ENCODE data around the gene ZDHHC11B. TPM values are rescaled to one million over a fixed set of nuclear protein-coding genes. Genes with fewer than 3 reads are reported as not detected.
"Not testable (repeated sequence)": the region's sequence is repeated elsewhere in the genome, so short reads cannot be mapped to it uniquely, and the experiment has no call there.

ZDHHC11B gene
- total RNA-seq, 1 donor from 2014 or later: 5.6 TPM

- not testable (repeated sequence) for DNase-seq
Observed at GRCh38 chr5:751992-752391, 32.5 kb downstream of the ZDHHC11B start.

GRCh38 chr5:751496-751895 is 33.0 kb downstream of the ZDHHC11B start:
- no peak for DNase-seq

- not testable (repeated sequence) for DNase-seq
Observed at GRCh38 chr5:750226-750625, 34.3 kb downstream of the ZDHHC11B start.

GRCh38 chr5:749101-749670 is 35.3 kb downstream of the ZDHHC11B start:
- no peak for DNase-seq

DNA sequence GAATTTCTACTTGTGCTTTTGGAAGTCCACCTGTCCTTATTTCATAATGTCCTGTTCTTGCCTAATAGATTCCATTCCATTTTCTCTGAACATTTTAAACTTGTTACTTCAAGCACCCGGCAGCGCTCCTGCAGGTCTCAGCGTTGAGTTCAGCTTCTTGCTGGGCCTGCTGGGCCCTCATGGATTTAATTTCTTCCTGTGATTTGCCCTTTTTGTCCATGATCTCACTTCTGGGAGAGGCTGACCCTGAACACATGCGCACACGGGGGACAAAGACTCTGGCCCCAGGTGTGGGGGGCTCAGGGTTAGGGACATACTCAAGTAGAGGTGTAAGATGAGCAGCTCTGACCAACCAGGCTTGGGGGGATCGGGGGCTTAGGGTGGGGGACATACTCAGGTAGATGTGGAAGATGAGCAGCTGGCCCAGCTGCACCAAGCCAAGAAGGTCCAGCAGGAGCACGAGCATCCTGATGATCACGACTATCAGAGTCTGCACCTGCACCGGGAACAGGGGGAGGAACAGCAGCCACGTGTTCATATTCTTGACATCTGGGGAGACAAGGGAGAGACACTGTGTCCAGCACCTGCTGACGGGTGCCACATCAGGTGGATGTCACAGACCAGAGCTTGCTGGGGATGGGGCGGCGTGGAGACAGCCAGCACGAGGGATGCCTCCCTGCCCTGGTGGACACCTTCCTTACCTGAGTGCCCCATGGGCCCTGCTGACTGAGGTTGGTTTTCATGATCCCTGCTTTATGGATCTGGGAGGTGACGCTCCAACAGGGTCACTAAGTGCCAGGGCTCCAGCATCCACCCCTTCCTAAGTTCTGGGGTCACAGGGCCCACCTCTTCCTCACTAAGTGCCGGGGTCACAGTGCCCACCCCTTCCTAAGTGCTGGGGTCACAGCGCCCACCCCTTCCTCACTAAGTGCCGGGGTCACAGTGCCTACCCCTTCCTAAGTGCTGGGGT is 36.2 kb downstream of the ZDHHC11B start:
- not testable (repeated sequence) for DNase-seq

DNA sequence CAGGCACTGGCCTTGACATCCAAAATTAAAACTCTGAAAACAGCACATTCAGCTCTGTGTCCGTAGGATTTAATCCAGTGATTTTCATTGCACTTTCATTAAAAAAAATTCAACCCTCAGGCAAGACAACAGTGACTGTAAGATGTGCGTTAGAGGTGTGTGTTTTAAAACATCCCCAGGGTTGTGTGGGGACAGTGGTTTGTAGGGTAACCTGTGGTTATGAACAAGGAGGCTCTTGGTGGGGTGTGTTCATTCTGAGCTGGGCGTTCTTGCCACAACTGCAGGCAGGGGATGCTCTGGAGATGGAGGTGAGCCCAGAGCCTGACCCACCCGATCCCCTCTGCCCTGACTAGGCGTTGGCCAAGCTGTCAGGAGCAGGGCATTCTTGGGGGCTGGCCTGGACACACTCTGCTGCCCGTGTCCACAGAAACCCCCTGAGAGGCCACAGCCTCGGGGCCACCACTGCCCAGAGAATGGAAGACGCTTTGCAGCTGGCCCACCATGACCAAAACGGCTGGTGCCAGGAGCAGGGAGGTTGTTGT is 37.2 kb downstream of the ZDHHC11B start:
- DNase-seq: not testable (repeated sequence)

DNA sequence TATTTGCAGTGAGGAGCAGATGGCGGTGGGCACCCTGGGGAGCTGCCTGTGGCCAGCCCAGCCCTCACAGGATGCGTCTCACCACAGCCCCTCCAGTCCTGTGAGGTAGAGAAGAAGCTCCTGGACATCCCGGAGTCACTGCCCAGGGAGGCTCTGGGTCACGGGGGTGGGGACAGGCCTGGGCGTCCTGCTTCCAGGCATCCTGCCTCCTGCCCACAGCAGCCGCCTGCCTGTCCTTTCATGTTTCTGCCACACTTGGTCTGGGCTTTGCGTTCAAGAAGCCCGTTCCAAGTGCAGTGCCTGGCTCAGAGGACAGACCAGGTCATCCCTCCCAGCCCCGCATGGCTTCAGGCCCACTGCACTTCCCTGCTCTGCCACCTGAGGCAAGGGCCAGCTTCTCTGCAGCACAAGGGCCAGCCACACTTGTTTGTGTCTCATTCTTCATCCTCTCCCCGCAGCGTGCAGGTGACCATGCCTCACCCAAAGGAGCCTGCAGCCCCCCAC is 38.2 kb downstream of the ZDHHC11B start:
- DNase-seq: peak; percentile 61

GRCh38 chr5:745272-746142 is 39.0 kb downstream of the ZDHHC11B start:
- not testable (repeated sequence) for DNase-seq

DNA sequence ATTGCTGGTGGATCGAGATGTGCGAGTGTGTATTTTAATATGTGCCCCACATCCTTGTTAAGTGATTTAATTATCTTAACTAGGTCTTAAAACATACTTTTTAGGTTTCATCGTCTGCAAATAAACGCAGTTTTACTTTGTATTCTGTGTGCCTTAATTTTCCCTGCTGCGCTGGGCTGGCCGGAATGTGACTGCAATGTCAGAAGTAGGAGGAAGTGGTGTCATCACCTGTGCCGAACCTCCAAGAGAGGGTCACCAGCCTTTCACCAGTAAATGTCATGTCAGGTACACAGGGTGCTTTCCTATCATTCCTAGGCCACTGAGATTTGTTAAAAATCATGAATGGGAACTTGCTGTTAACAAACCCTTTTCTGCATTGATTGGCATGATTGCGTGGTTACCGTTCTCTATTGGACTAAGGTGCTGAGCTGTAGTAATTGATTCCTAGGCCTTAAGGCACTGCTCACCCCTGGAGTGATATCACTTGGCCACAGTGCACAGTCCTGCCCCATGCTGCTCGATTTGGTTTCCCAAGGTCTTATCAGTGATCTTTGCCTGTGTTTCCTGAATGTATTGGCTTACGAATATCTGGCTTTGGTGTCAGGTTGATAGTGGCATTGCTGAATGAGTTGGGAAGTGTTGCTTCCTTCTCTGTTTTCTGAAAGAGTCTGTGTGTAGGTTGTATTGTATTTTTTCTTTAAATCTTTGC is 40.7 kb downstream of the ZDHHC11B start:
- not testable (repeated sequence) for DNase-seq

DNA sequence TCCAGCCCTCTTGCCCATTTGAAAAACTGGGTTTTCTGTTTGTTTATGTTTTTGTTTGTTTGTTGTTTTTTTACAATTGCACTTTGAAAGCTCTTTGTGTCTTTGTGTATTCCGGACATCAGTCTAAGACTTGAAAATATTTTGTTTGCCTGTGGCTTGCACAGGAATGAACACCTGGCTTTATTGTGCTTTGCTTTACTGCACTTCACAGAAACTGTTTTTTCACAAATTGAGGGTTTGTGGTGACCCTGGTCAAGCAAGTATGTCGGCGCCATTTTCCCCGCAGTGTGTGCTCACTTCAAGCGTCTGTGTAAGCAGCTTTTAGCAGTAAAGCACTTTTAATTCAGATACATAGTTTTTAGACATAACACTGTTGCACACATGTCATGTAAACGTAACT is 42.3 kb downstream of the ZDHHC11B start:
- not testable (repeated sequence) for DNase-seq

- not testable (repeated sequence) for DNase-seq
Observed at GRCh38 chr5:734145-734544, 50.4 kb downstream of the ZDHHC11B start.

GRCh38 chr5:732754-733454 is 51.6 kb downstream of the ZDHHC11B start:
- DNase-seq: not testable (repeated sequence)

DNA sequence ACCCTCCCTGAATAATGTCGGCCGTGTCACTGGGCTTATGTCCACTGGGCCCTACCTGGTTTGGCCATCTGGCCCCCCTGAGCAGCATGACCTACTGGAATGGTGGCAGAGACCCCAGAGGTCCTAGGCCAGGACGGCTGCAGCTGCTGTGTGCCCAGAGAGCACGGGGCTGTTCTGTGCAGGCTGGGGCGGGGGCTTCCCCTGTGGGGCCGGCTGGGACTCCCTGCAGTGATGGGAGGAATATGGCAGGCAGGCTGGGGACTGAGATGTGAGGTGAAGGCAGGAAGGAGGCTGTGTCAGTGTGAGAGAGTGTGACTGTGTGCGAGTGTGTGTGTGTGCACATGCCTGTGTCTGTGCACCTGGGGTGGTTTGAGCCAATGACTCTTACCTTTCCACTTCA is 55.3 kb downstream of the ZDHHC11B start:
- not testable (repeated sequence) for DNase-seq

DNA sequence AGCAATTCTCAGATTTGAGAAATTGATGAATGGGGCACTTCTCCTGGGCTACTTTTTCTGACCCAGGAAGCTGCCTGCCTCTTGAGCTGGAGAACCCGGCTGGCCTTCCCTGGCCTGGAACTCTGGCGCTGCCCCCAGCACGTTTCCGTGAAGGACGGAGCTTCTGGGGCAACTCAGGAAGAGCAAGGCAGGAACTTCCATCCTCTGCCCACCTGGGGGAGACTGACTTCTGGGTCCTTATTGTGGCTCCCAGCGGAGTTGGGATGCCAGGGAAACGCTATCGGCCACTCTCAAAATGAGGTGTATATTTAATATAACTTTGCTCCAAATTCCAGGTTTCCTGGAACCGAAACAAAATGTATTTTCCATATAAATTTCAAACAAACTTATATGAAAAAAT is 57.4 kb downstream of the ZDHHC11B start:
- not testable (repeated sequence) for DNase-seq

DNA sequence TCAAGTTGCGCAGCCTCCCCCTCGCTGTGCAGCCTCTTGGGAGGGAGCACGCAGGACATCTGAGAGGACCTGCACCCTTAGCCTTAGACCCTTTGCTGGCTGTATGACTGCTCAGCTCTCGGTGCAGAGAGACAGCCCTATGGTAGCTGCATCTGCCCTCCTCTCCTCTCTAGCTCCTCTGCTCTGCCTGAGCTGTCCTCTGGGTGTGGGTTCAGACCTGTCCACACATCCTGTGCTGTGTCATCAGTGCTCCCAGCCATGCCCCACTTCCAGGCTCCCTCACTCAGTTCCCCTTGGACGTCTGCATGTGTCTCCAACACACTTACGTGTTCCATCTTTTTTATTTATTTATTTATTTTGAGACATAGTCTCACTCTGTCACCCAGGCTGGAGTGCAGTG is 60.7 kb downstream of the ZDHHC11B start:
- DNase-seq: not testable (repeated sequence)

- not testable (repeated sequence) for DNase-seq
Observed at GRCh38 chr5:723309-723708, 61.2 kb downstream of the ZDHHC11B start.

DNA sequence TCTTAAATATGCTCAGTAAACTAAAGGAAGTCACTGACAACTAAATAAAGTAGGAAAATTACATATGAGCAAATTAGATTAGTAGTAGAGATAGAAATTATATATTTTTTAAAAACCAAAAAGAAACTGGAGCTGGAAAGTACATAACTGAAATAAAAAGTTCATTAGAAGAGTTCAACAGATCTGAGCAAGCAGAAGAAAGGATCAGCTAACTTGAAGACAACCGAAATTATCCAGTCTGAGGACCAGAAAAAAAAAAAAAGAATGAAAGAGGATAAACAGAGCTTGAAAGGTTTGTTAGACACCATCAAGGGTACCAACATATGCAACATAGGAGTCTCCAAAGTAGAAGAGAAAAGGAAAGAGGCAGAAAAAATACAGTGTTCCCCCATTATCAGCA is 65.2 kb downstream of the ZDHHC11B start:
- not testable (repeated sequence) for DNase-seq

DNA sequence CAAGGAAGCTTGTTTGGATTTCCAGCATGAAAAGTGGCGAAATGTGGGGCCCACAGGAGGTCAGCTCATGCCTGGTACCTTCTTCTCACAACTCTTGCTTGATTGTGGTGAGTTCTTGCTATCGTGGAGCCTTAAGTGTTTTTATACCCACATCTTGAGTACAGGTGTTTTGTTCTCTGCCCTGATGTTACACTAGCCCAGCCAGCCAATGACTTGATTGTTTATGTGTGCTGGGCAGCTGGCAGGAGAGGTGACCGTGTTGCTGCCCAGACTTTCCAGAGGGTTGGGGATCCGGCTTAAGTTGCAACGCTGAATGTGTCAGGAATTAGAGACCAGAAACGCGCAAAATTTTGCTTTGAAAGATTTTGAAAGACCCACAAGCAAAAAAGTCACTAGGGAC is 67.4 kb downstream of the ZDHHC11B start:
- DNase-seq: no peak

GRCh38 chr5:716740-717139 is 67.8 kb downstream of the ZDHHC11B start:
- DNase-seq: not testable (repeated sequence)

DNA sequence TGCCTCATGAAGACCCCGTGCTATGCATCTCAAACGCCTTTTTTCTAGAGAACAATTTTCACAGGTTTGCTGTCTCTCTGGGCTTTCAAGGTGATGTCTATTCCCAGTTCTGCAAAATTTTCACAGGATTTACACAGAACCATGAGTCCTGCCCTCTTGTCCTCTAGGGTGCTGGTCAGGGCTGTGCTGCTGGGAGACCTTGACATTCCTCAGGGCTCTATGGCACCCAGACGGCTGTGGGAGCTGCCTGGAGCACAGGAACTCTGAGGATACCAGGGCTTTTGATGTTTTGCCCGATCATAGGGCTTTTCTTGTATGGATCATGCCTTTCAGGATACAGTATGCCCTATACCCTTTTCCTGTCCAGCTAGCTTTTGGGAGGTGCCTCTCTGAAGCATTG is 68.9 kb downstream of the ZDHHC11B start:
- DNase-seq: not testable (repeated sequence)
